ENCODE data around the gene HEXIM1. TPM values are rescaled to one million over a fixed set of nuclear protein-coding genes. Genes with fewer than 3 reads are reported as not detected.

HEXIM1 gene
- total and polyA plus RNA-seq, 7 experiments from 2014 or later = 5.1 to 41.3 (median 30.5) TPM

GRCh38 chr17:45112559-45113423 is 35.5 kb upstream of the HEXIM1 start:
- no peak for DNase-seq
- no peak for ATAC-seq
- H3K27ac ChIP-seq (ENCODE audit: low read depth, low read length) = no peak overlapping the region
- no peaks in the 10 kb centered on the region for H3K4me1 ChIP-seq (ENCODE audit: control insufficient read depth in 2 of 2, insufficient read depth in 2 of 2, low read length in 2 of 2)
- Mint-ChIP-seq H3K27me3 (no peaks in the 10 kb centered on the region), H3K9me3 (no peaks in the 10 kb centered on the region), H3K36me3 (peaks cover 0 to 4% (median 1%) of the 10 kb centered on the region in 5 donors), H3K4me1 (no peaks in the 10 kb centered on the region), H3K4me3 (no peak overlapping the region), H3K27ac (no peak overlapping the region)
- POLR2A ChIA-PET = no interaction called here
- H3K36me3 ChIP-seq (ENCODE audit: control insufficient read depth in 2 of 3, insufficient read depth in 3 of 3, low read length in 3 of 3) = peaks cover 0 to 12% (median 0%) of the 10 kb centered on the region in 3 experiments
- intact Hi-C loops (cut with micrococcal nuclease) = no loop called here
- CTCF ChIA-PET = no interaction called here
- H3K9me3 ChIP-seq (ENCODE audit: control insufficient read depth in 2 of 3, low read length in 3 of 3) = no peaks in the 10 kb centered on the region
- H3K4me3 ChIP-seq (ENCODE audit: low read length) = no peak overlapping the region
- H3K27me3 ChIP-seq (ENCODE audit: control insufficient read depth in 2 of 2, insufficient read depth in 2 of 2, low read length in 2 of 2) = no peaks in the 10 kb centered on the region

GRCh38 chr17:45113424-45113754 is 34.9 kb upstream of the HEXIM1 start:
- no peaks in the 10 kb centered on the region for H3K9me3 Mint-ChIP-seq
- H3K4me1 Mint-ChIP-seq = no peaks in the 10 kb centered on the region
- Histone ChIP-seq H3K27me3 (ENCODE audit: control insufficient read depth in 2 of 2, insufficient read depth in 2 of 2, low read length in 2 of 2) (no peaks in the 10 kb centered on the region), H3K9me3 (ENCODE audit: control insufficient read depth in 2 of 3, low read length in 3 of 3) (no peaks in the 10 kb centered on the region), H3K27ac (ENCODE audit: low read depth, low read length) (no peak overlapping the region), H3K4me1 (ENCODE audit: control insufficient read depth in 2 of 2, insufficient read depth in 2 of 2, low read length in 2 of 2) (no peaks in the 10 kb centered on the region), H3K4me3 (ENCODE audit: low read length) (no peak overlapping the region), H3K36me3 (ENCODE audit: control insufficient read depth in 2 of 3, insufficient read depth in 3 of 3, low read length in 3 of 3) (peaks cover 0 to 6% (median 0%) of the 10 kb centered on the region in 3 experiments)
- CTCF ChIA-PET = no interaction called here
- DNase-seq (no peak), ATAC-seq (no peak)
- intact Hi-C loops (cut with micrococcal nuclease) = no loop called here
- H3K36me3 Mint-ChIP-seq = no peaks in the 10 kb centered on the region
- H3K27me3 Mint-ChIP-seq = no peaks in the 10 kb centered on the region
- H3K27ac Mint-ChIP-seq = no peak overlapping the region
- POLR2A ChIA-PET = no interaction called here
- no peak overlapping the region for H3K4me3 Mint-ChIP-seq

GRCh38 chr17:45114117-45114932 is 34.0 kb upstream of the HEXIM1 start:
- Mint-ChIP-seq H3K27ac (no peak overlapping the region), H3K9me3 (no peaks in the 10 kb centered on the region), H3K36me3 (no peaks in the 10 kb centered on the region), H3K4me1 (no peaks in the 10 kb centered on the region), H3K27me3 (no peaks in the 10 kb centered on the region), H3K4me3 (no peak overlapping the region)
- ChIA-PET POLR2A (no interaction called here), CTCF (no interaction called here)
- Histone ChIP-seq H3K27me3 (ENCODE audit: control insufficient read depth in 2 of 2, insufficient read depth in 2 of 2, low read length in 2 of 2) (no peaks in the 10 kb centered on the region), H3K9me3 (ENCODE audit: control insufficient read depth in 2 of 3, low read length in 3 of 3) (no peaks in the 10 kb centered on the region), H3K36me3 (ENCODE audit: control insufficient read depth in 2 of 3, insufficient read depth in 3 of 3, low read length in 3 of 3) (no peaks in the 10 kb centered on the region), H3K27ac (ENCODE audit: low read depth, low read length) (no peak overlapping the region), H3K4me1 (ENCODE audit: control insufficient read depth in 2 of 2, insufficient read depth in 2 of 2, low read length in 2 of 2) (no peaks in the 10 kb centered on the region), H3K4me3 (ENCODE audit: low read length) (no peak overlapping the region)
- intact Hi-C loops (cut with micrococcal nuclease) = no loop called here
- ATAC-seq (no peak), DNase-seq (no peak)

DNA sequence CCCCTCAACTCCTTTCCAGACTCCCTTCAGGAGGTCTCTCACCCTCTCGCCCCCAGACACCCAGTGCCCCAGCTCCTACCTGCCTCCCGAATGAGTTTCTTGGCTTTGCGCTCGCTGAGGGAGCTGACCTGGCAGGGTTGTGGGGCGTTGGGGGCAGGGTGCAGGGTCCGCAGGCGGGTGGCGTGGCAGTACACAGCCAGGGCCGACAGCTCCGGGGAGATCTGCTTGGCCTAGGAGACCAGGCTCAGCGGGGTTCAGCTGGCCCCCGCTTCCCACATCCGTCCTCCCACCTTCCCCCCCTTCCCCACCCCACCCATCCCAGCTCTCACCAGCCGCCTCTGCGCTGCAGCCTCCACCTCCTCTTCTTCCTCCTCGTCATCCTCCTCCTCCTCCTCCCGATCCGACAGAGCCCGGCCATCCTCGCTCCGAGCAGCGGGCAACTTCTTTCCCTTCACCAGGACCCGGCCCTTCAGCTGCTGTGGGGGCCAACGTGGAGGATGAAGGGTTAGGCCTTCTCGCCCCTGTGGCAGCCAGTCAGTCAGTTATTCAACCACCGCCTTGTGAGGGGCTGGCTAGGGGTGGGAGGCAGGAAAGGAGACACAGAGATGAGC is 33.2 kb upstream of the HEXIM1 start:
- CTCF ChIA-PET = interaction anchor here (1.1 kb wide), 1 partner anchor 20 kb away, joined by 3 read pairs; the partner anchor contains the start of gene ACBD4
- Histone ChIP-seq H3K4me3 (ENCODE audit: low read length) (no peak overlapping the region), H3K27ac (ENCODE audit: low read depth, low read length) (no peak overlapping the region), H3K36me3 (ENCODE audit: control insufficient read depth in 2 of 3, insufficient read depth in 3 of 3, low read length in 3 of 3) (no peaks in the 10 kb centered on the region), H3K9me3 (ENCODE audit: control insufficient read depth in 2 of 3, low read length in 3 of 3) (no peaks in the 10 kb centered on the region), H3K4me1 (ENCODE audit: control insufficient read depth in 2 of 2, insufficient read depth in 2 of 2, low read length in 2 of 2) (no peaks in the 10 kb centered on the region), H3K27me3 (ENCODE audit: control insufficient read depth in 2 of 2, insufficient read depth in 2 of 2, low read length in 2 of 2) (no peaks in the 10 kb centered on the region)
- H3K4me3 Mint-ChIP-seq = no peak overlapping the region
- no peaks in the 10 kb centered on the region for H3K9me3 Mint-ChIP-seq
- POLR2A ChIA-PET = no interaction called here
- DNase-seq (no peak), ATAC-seq (no peak)
- H3K27ac Mint-ChIP-seq = no peak overlapping the region
- no peaks in the 10 kb centered on the region for H3K4me1 Mint-ChIP-seq
- H3K27me3 Mint-ChIP-seq = no peaks in the 10 kb centered on the region
- no peaks in the 10 kb centered on the region for H3K36me3 Mint-ChIP-seq
- intact Hi-C loops (cut with micrococcal nuclease) = no loop called here

DNA sequence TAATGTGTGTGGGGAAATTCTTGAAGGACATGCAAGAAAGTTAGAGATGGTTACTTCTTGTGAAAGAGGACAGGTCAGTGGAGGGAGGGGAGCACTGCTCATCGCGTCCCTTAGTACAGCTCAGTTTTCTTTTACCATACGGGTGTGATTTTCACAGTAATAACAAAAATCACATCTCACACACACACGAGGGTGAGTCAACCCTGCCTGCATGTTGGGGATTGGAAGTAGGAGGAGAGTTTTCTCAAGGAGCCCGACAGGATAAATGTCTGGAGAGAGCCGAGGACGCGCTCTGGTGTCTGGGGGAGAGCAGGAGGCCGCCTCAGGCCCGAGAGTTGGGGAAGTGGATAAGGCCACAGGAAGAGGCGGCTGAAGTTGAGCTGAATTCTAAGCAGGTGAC is 32.4 kb upstream of the HEXIM1 start:
- Histone ChIP-seq H3K4me1 (ENCODE audit: control insufficient read depth in 2 of 2, insufficient read depth in 2 of 2, low read length in 2 of 2) (no peaks in the 10 kb centered on the region), H3K27ac (ENCODE audit: low read depth, low read length) (no peak overlapping the region), H3K4me3 (ENCODE audit: low read length) (no peak overlapping the region), H3K36me3 (ENCODE audit: control insufficient read depth in 2 of 3, insufficient read depth in 3 of 3, low read length in 3 of 3) (no peaks in the 10 kb centered on the region), H3K9me3 (ENCODE audit: control insufficient read depth in 2 of 3, low read length in 3 of 3) (no peaks in the 10 kb centered on the region), H3K27me3 (ENCODE audit: control insufficient read depth in 2 of 2, insufficient read depth in 2 of 2, low read length in 2 of 2) (no peaks in the 10 kb centered on the region)
- H3K9me3 Mint-ChIP-seq = no peaks in the 10 kb centered on the region
- ChIA-PET CTCF (interaction anchor here (1.1 kb wide), 1 partner anchor 19 kb away, joined by 3 read pairs; the partner anchor contains the start of gene ACBD4), POLR2A (no interaction called here)
- ATAC-seq (no peak), DNase-seq (no peak)
- peak overlapping the region in 1 of 9 donors; percentile 60 for H3K27ac Mint-ChIP-seq
- intact Hi-C loops (cut with micrococcal nuclease) = no loop called here
- H3K27me3 Mint-ChIP-seq = no peaks in the 10 kb centered on the region
- no peaks in the 10 kb centered on the region for H3K4me1 Mint-ChIP-seq
- no peaks in the 10 kb centered on the region for H3K36me3 Mint-ChIP-seq
- H3K4me3 Mint-ChIP-seq = no peak overlapping the region

- ChIA-PET POLR2A (interaction anchor here (0.6 kb wide), 1 partner anchor 108 kb away, joined by 3 read pairs; no protein-coding TSS in a partner anchor), CTCF (interaction anchor here (0.5 to 0.6 kb wide), 2 partner anchors 62 to 134 kb away, joined by 3 to 4 read pairs; no protein-coding TSS in a partner anchor)
- Histone ChIP-seq H3K27ac (ENCODE audit: low read depth, low read length) (no peak overlapping the region), H3K4me3 (ENCODE audit: low read length) (no peak overlapping the region), H3K9me3 (ENCODE audit: control insufficient read depth in 2 of 3, low read length in 3 of 3) (no peaks in the 10 kb centered on the region), H3K36me3 (ENCODE audit: control insufficient read depth in 2 of 3, insufficient read depth in 3 of 3, low read length in 3 of 3) (no peaks in the 10 kb centered on the region), H3K27me3 (ENCODE audit: control insufficient read depth in 2 of 2, insufficient read depth in 2 of 2, low read length in 2 of 2) (no peaks in the 10 kb centered on the region), H3K4me1 (ENCODE audit: control insufficient read depth in 2 of 2, insufficient read depth in 2 of 2, low read length in 2 of 2) (no peaks in the 10 kb centered on the region)
- Mint-ChIP-seq H3K27ac (peak overlapping the region in 1 of 9 donors; percentile 8), H3K9me3 (no peaks in the 10 kb centered on the region), H3K36me3 (no peaks in the 10 kb centered on the region), H3K4me1 (peaks cover 0 to 2% (median 0%) of the 10 kb centered on the region in 7 donors), H3K4me3 (no peak overlapping the region), H3K27me3 (peaks cover 0 to 3% (median 2%) of the 10 kb centered on the region in 5 donors)
- DNase-seq (no peak), ATAC-seq (no peak)
- intact Hi-C loops (cut with micrococcal nuclease) = no loop called here
These were observed 31.8 kb upstream of the HEXIM1 start for GRCh38 chr17:45116434-45117016.

Measured in naive thymus-derived CD4-positive, alpha-beta T cell (primary cell).